CD4-positive, alpha-beta T cell (primary cell): ENCODE results near the gene NUDT3. TPM values are rescaled to one million over a fixed set of nuclear protein-coding genes. Genes with fewer than 3 reads are reported as not detected.
A peak's percentile ranks its signal among the peaks of the same experiment; 100 is the strongest.

ENCODE experiments used
- ATAC-seq: fragments of 200-7000 bp; cut with Tn5 transposase; one replicate; pipeline ENCODE4 v1.10.0; 2022; ENCODE audit warnings: mild to moderate bottlenecking; ENCODE audit not compliant: poor library complexity
- CTCF ChIA-PET: fragments of 350-600 bp; sonication (Branson Sonifier 250); formaldehyde crosslinking; loops from one replicate; lab custom pipeline; 2021; ENCODE audit warnings: antibody characterized with exemption, inconsistent platforms; lab: Charles Lee
- POLR2A ChIA-PET: fragments of 350-600 bp; sonication (Branson Sonifier 250); formaldehyde crosslinking; loops from one replicate; lab custom pipeline; 2021; ENCODE audit warnings: antibody characterized with exemption, inconsistent platforms; lab: Charles Lee
- DNase-seq, 14 experiments: peaks; one replicate each; pipeline ENCODE4 v3.0.0-alpha.2; 2013 to 2020; ENCODE audit warnings: mixed read lengths in 2 of 14
- H3K27ac ChIP-seq, 2 donors: one replicate each; pipeline versions ENCODE4 v1.5.1 to v1.7.0; 2013; ENCODE audit warnings: low read length in 2 of 2, low read depth in 1 of 2, mild to moderate bottlenecking in 1 of 2
- H3K27me3 ChIP-seq, 2 experiments: 1 replicate in 1 of 2; 2 replicates in 1 of 2; pipeline versions ENCODE4 v1.6.1 to v1.7.0; 2013; ENCODE audit warnings: low read length in 2 of 2, control low read depth in 1 of 2, mild to moderate bottlenecking in 1 of 2, moderate library complexity in 1 of 2; ENCODE audit not compliant: insufficient read depth in 2 of 2, control insufficient read depth in 1 of 2
- H3K36me3 ChIP-seq: one replicate; pipeline ENCODE4 v1.6.1; 2013; ENCODE audit warnings: low read length, control low read depth; ENCODE audit not compliant: insufficient read depth
- H3K4me1 ChIP-seq: one replicate; pipeline ENCODE4 v1.6.1; 2013; ENCODE audit warnings: low read length, control low read depth; ENCODE audit not compliant: insufficient read depth
- H3K4me3 ChIP-seq: one replicate; pipeline ENCODE4 v1.5.1; 2013; ENCODE audit warnings: mild to moderate bottlenecking, low read length, moderate library complexity
- H3K9me3 ChIP-seq, 2 experiments: 1 replicate in 1 of 2; 2 replicates in 1 of 2; pipeline versions ENCODE4 v1.6.1 to v1.7.0; 2013; ENCODE audit warnings: low read length in 2 of 2, mild to moderate bottlenecking in 2 of 2, control low read depth in 1 of 2, moderate library complexity in 1 of 2; ENCODE audit not compliant: control insufficient read depth in 1 of 2, insufficient read depth in 1 of 2
- H3K27ac Mint-ChIP-seq: one replicate; pipeline ENCODE4 v1.8.0; 2020; ENCODE audit warnings: mixed read lengths
- H3K27me3 Mint-ChIP-seq: one replicate; pipeline ENCODE4 v1.8.0; 2021; ENCODE audit warnings: mixed read lengths
- H3K36me3 Mint-ChIP-seq: one replicate; pipeline ENCODE4 v1.8.0; 2021; ENCODE audit warnings: low read depth, mixed read lengths
- H3K4me1 Mint-ChIP-seq: one replicate; pipeline ENCODE4 v1.8.0; 2021; ENCODE audit warnings: low read depth, mixed read lengths
- H3K4me3 Mint-ChIP-seq: one replicate; pipeline ENCODE4 v1.8.0; 2020; ENCODE audit warnings: mild to moderate bottlenecking, mixed read lengths
- H3K9me3 Mint-ChIP-seq: one replicate; pipeline ENCODE4 v1.8.0; 2020; ENCODE audit warnings: mixed read lengths
- intact Hi-C, 2 experiments: fragments of 100-400 bp; cut with DNase I in 1 of 2; cut with micrococcal nuclease in 1 of 2; formaldehyde crosslinking; loops; one replicate each; pipeline versions ENCODE4 v1.15.1 to v1.9.0; 2023 to 2025; cut with DNase I, micrococcal nuclease
- total RNA-seq, 174 experiments: library from RNA in 2 of 174; stranded (reverse) in 2 of 174; gene quantifications; one replicate each; pipeline ENCODE4 v1.2.3 and lab custom pipeline; 2021 to 2026
- TF ChIP-seq, protein P1 (sequence below): fragments of 200-600 bp; IDR thresholded peaks from one replicate; pipeline ENCODE4 v1.8.0; 2022; ENCODE audit warnings: antibody characterized with exemption, mild to moderate bottlenecking

The NUDT3 gene
- total RNA-seq, 2 experiments from 2014 or later, result 14.8 to 15.0 TPM

DNA sequence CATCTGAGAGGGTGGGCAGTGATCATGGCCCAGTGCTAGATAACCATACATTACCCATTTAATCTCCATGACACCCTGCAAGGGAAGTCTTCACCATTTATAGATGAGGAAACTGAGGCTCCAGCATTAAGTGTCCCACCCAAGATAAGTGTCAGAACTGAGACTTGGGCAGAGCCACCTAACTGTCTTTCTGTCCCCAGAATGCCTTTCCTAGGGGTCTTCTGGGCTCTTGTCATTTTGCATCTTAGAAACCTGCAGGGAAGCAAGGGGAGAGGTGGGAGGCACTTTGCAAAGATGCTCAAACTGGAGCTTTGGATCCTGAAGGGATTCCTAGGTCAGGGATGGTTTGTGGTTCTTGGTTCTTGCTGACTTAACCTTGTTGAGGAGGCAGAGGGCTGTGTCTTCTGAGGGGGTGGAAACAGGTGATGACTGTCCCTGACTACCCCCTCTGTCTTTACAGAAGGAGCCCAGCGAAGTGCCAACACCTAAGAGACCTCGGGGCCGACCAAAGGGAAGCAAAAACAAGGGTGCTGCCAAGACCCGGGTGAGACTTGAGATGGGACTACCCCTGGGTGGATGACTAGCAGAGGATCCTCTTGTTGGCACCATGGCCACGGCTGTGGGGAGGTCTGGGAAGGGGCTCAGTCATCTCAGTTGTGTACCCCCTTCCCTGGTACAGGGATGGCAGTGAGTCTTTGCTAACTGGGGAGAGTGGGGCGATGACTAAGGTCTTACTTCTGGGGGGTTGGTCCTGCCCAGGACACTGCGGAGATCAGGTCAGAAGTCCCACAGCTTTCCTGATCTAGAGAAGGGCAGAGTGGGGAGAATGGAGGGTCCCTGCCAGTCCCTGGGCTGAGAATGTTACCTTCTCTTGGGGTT, 150.0 kb downstream of the NUDT3 start:
- no peaks in the 10 kb centered on the region for H3K27me3 Mint-ChIP-seq
- H3K9me3 Mint-ChIP-seq, result no peaks in the 10 kb centered on the region
- peak overlapping the region in 1 of 2 donors; percentile 50 for H3K27ac ChIP-seq
- ChIA-PET CTCF (interaction anchor here (0.8 kb wide), 1 partner anchor 46 kb away, joined by 3 read pairs; no protein-coding TSS in a partner anchor), POLR2A (no interaction called here)
- H3K27ac Mint-ChIP-seq, result peak overlapping the region; percentile 84
- H3K4me3 ChIP-seq, result no peak overlapping the region
- H3K4me3 Mint-ChIP-seq, result peak overlapping the region; percentile 42
- H3K9me3 ChIP-seq, result no peaks in the 10 kb centered on the region
- H3K27me3 ChIP-seq, result no peaks in the 10 kb centered on the region
- ATAC-seq (no peak), DNase-seq (no peak)
- peaks cover 45% of the 10 kb centered on the region for H3K36me3 ChIP-seq
- H3K36me3 Mint-ChIP-seq, result peaks cover 70% of the 10 kb centered on the region
- TF ChIP-seq, protein P1, sequence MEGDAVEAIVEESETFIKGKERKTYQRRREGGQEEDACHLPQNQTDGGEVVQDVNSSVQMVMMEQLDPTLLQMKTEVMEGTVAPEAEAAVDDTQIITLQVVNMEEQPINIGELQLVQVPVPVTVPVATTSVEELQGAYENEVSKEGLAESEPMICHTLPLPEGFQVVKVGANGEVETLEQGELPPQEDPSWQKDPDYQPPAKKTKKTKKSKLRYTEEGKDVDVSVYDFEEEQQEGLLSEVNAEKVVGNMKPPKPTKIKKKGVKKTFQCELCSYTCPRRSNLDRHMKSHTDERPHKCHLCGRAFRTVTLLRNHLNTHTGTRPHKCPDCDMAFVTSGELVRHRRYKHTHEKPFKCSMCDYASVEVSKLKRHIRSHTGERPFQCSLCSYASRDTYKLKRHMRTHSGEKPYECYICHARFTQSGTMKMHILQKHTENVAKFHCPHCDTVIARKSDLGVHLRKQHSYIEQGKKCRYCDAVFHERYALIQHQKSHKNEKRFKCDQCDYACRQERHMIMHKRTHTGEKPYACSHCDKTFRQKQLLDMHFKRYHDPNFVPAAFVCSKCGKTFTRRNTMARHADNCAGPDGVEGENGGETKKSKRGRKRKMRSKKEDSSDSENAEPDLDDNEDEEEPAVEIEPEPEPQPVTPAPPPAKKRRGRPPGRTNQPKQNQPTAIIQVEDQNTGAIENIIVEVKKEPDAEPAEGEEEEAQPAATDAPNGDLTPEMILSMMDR, result no peak
- H3K4me1 Mint-ChIP-seq, result peaks cover 48% of the 10 kb centered on the region
- H3K4me1 ChIP-seq, result peaks cover 73% of the 10 kb centered on the region
- intact Hi-C loops, result loop anchor here in 1 of 2 experiments (10.0 kb wide), 1 partner anchor 1398 kb away; the partner anchor contains the start of gene PSMB8

DNA sequence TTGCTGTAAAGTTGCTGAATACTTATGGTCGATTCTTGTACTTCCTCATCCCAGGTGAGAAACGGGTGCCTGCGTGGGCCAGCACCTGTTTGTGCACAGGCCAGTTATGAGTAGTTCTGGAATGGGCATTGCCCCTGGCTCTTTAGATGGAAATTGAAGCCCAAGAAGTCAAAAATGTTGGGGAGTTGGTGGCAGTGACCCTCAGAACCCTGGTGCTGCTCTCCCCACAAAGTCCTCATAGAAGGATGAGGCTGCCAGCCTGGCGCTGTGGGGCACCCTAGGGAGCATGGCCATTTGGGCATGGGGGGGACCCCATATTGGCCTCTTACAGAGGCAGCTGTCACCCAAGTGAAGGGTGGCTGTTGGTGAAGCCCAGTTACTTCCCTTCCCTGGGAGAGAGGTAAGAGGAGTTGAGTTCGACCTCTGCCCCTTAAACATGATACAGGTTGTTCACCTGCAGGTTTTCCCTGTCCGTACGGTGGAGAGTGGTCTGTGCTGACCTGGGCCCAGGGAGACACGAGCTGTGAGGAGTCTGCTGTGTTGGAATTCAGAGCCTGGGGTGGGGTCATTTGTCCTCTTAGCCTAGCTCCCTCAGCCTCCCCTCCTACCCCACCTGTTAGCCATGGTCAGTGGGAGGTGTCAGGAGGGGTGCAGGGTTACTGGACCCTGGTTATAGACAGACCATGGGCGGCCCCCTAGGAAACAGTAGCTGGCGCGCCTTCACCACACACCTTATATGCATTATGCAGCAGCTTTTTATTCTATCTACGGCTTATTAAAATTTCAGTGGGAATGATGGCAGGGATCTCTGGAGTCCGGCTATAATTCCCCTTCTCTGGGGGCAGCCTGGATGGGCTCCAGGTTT, 150.9 kb downstream of the NUDT3 start:
- H3K27me3 Mint-ChIP-seq, result no peaks in the 10 kb centered on the region
- H3K9me3 ChIP-seq, result no peaks in the 10 kb centered on the region
- H3K27ac ChIP-seq, result no peak overlapping the region
- H3K4me1 ChIP-seq, result peaks cover 65% of the 10 kb centered on the region
- POLR2A ChIA-PET, result no interaction called here
- H3K27ac Mint-ChIP-seq, result peak overlapping the region; percentile 84
- no peak for ATAC-seq
- H3K4me3 Mint-ChIP-seq, result no peak overlapping the region
- DNase-seq, result no peak
- CTCF ChIA-PET, result no interaction called here
- H3K27me3 ChIP-seq, result no peaks in the 10 kb centered on the region
- H3K36me3 ChIP-seq, result peaks cover 45% of the 10 kb centered on the region
- peaks cover 39% of the 10 kb centered on the region for H3K4me1 Mint-ChIP-seq
- no peak overlapping the region for H3K4me3 ChIP-seq
- H3K36me3 Mint-ChIP-seq, result peaks cover 69% of the 10 kb centered on the region
- TF ChIP-seq, protein P1, result no peak
- H3K9me3 Mint-ChIP-seq, result no peaks in the 10 kb centered on the region
- intact Hi-C loops, result loop anchor here in 1 of 2 experiments (10.0 kb wide), 1 partner anchor 1397 kb away; the partner anchor contains the start of gene PSMB8
